ENCODE results near the gene IFI27L2.

The IFI27L2 gene

GRCh38 chr14:94113908-94114588, 15.4 kb downstream of the IFI27L2 start:
- Histone ChIP-seq H3K9me3 (ENCODE audit: insufficient read depth, low read length) (no peaks in the 10 kb centered on the region), H3K9ac (ENCODE audit: low read length) (no peak overlapping the region), H3F3A (ENCODE audit: insufficient read depth) (no peaks in the 10 kb centered on the region), H3K27me3 (ENCODE audit: low read length) (no peaks in the 10 kb centered on the region; the same call in 1 of the 2 replicates), H3K27ac (ENCODE audit: low read depth, low read length) (no peak overlapping the region), H3K4me3 (ENCODE audit: insufficient read depth, low read length, poor library complexity, severe bottlenecking) (no peak overlapping the region), H3K9me2 (replicated peaks; ENCODE audit: insufficient read depth, low read length) (no peaks in the 10 kb centered on the region), H3K4me2 (ENCODE audit: low read depth, low read length, poor library complexity, severe bottlenecking) (no peak overlapping the region), H2AFZ (ENCODE audit: low read depth, low read length, severe bottlenecking) (no peak overlapping the region), H3K79me2 (ENCODE audit: insufficient read depth, low read length) (no peaks in the 10 kb centered on the region), H4K20me1 (ENCODE audit: low read depth, low read length) (no peaks in the 10 kb centered on the region), H3K36me3 (ENCODE audit: low read length) (no peaks in the 10 kb centered on the region)
- TF ChIP-seq EZH2phosphoT487 (conservative IDR thresholded peaks at IDR 0.05; ENCODE audit: low read length) (no peak), CTCF (IDR thresholded peaks at IDR 0.05; ENCODE audit: insufficient read depth, low read length, poor library complexity, severe bottlenecking) (no peak)

GRCh38 chr14:94113490-94113889, 15.9 kb downstream of the IFI27L2 start:
- no peak overlapping the region for H3K4me3 ChIP-seq (ENCODE audit: insufficient read depth, low read length, poor library complexity, severe bottlenecking)
- no peak overlapping the region for H2AFZ ChIP-seq (ENCODE audit: low read depth, low read length, severe bottlenecking)
- no peaks in the 10 kb centered on the region for H3K9me3 ChIP-seq (ENCODE audit: insufficient read depth, low read length)
- H3F3A ChIP-seq (ENCODE audit: insufficient read depth): no peaks in the 10 kb centered on the region
- no peaks in the 10 kb centered on the region for H3K9me2 ChIP-seq (replicated peaks; ENCODE audit: insufficient read depth, low read length)
- no peak overlapping the region for H3K4me2 ChIP-seq (ENCODE audit: low read depth, low read length, poor library complexity, severe bottlenecking)
- H3K79me2 ChIP-seq (ENCODE audit: insufficient read depth, low read length): no peaks in the 10 kb centered on the region
- no peaks in the 10 kb centered on the region for H4K20me1 ChIP-seq (ENCODE audit: low read depth, low read length)
- H3K9ac ChIP-seq (ENCODE audit: low read length): no peak overlapping the region
- H3K27ac ChIP-seq (ENCODE audit: low read depth, low read length): no peak overlapping the region
- H3K36me3 ChIP-seq (ENCODE audit: low read length): no peaks in the 10 kb centered on the region
- no peaks in the 10 kb centered on the region; the same call in 1 of the 2 replicates for H3K27me3 ChIP-seq (ENCODE audit: low read length)
- no peak for TF ChIP-seq CTCF (IDR thresholded peaks at IDR 0.05; ENCODE audit: insufficient read depth, low read length, poor library complexity, severe bottlenecking)
- TF ChIP-seq EZH2phosphoT487 (conservative IDR thresholded peaks at IDR 0.05; ENCODE audit: low read length): no peak

GRCh38 chr14:94113073-94113472, 16.3 kb downstream of the IFI27L2 start:
- Histone ChIP-seq H3K36me3 (ENCODE audit: low read length) (no peaks in the 10 kb centered on the region), H3K4me2 (ENCODE audit: low read depth, low read length, poor library complexity, severe bottlenecking) (no peak overlapping the region), H3K4me3 (ENCODE audit: insufficient read depth, low read length, poor library complexity, severe bottlenecking) (no peak overlapping the region), H3K9me3 (ENCODE audit: insufficient read depth, low read length) (no peaks in the 10 kb centered on the region), H3K79me2 (ENCODE audit: insufficient read depth, low read length) (no peaks in the 10 kb centered on the region), H3K9me2 (replicated peaks; ENCODE audit: insufficient read depth, low read length) (no peaks in the 10 kb centered on the region), H3F3A (ENCODE audit: insufficient read depth) (no peaks in the 10 kb centered on the region), H3K27ac (ENCODE audit: low read depth, low read length) (no peak overlapping the region), H3K27me3 (ENCODE audit: low read length) (no peaks in the 10 kb centered on the region; the same call in 1 of the 2 replicates), H4K20me1 (ENCODE audit: low read depth, low read length) (no peaks in the 10 kb centered on the region), H3K9ac (ENCODE audit: low read length) (no peak overlapping the region), H2AFZ (ENCODE audit: low read depth, low read length, severe bottlenecking) (no peak overlapping the region)
- TF ChIP-seq EZH2phosphoT487 (conservative IDR thresholded peaks at IDR 0.05; ENCODE audit: low read length): no peak
- TF ChIP-seq CTCF (IDR thresholded peaks at IDR 0.05; ENCODE audit: insufficient read depth, low read length, poor library complexity, severe bottlenecking): no peak
